GM21717 (cell line): Measurements from ENCODE around the gene PLXDC2.

ENCODE experiments used
- ATAC-seq: cut with Tn5 transposase; IDR thresholded peaks from one replicate; pipeline ENCODE4 v1.9.1; 2021; ENCODE audit warnings: mild to moderate bottlenecking, moderate library complexity; ENCODE audit not compliant: unreplicated experiment

The PLXDC2 gene

DNA sequence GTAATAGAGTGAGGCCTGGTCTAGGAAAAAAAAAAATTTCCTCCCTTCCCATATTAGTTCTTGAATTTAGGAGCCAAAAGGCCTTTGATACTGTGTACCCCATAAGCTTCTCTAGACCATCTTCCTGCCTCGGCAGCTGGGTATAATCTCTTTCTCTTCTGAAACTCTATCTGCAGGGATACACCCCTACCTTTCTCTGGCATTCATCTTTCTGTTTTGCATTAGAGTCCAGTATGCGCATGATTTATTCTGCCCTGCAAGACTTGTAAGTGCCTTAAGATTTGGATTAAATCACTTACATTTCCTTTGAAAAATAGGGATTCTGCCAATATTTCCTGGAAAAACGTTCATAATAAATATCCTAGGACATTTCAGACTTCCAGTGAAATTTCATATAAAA, 431.2 kb downstream of the PLXDC2 start:
- ATAC-seq = no peak

DNA sequence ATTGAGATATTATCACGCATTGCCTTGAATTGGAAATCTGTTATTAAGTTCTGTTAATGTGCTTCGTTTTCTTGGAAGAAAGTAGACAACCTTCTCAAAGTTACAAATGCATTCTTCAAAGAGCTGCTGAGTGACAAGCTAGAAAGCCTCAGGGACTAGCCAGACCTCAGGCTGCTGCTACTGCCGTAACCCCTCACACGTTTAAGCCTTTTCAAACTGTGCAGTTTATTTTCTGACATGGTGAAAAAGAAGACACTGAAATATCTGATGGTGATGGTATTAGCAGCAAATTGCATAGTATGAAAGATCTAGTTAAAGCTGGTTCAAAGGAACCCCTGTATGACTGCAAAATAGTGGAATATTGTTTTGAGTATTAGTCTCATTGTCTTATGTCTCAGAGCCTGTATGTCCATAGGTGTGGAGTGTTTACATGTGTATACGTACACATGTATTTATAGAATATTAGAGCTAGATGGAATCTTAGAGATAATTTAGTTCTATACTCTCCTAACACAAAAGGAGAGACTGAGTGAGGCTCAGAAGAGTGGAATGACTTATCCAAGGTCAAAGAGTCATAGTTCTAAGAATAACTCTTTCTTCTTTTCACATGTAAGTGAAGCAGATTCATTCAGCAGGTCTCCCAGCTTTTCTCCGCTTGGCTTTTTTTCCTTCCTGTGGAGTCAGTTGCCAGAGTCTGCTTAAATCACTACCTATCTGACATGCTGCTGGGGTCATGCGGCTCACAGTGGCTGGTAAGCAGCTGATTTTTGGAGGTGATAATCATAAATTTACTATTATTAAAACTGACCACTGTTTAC, 431.9 kb downstream of the PLXDC2 start:
- no peak for ATAC-seq

DNA sequence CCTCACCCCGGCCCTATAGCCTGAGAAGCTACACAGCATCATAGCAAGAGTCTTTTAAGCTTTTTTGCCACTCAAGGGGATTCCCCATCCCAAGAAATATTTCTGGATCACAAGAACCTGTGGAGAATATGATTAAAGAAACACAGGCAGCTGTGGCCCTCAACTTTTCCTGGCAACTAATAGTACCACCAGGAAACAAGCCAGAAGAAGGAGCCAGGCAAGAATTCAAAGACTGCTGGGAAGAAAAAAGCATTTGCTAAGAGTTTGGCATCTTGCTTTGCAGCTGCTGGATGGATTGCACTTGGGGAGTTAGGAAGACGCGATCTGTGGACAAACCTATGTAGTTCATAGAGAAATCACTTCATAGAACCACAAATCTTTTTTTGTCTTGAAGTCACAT, 437.8 kb downstream of the PLXDC2 start:
- no peak for ATAC-seq

DNA sequence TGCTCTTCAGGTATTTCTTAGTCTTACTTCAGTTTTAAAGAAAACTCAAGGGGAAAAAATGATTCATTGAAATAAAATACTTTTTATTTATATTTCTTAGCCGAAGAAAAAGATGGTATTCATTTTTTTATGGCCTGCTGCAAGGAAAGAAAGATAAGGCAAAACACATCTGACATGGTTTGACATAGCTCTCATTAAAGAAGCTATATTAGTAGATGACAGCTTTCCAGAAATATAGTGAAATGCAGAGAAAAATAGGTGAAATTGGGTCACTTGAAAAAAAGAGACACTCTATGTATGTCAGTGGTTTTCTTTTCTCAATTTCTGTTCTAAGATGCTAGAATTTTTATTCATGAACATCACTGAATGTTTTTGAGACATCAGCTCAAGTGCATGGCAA, 438.3 kb downstream of the PLXDC2 start:
- ATAC-seq = no peak

DNA sequence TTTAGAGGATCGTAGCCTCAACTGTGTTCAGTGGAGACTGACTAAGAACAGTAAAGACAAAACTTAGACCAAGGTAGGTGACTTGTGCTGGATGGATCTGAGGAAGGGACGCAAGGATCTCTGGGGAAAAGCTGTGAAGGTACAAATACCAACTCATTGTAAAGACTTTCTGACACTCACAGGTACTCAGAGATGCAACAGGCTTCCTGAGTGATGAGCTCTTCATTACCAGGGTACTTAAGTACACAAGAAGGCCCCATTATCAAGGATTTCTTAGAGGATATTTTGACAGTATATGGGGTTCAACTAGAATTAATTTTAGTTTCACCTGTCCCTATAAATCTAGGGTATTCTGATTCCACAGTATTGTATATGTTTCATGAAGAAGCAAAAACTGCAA, 440.7 kb downstream of the PLXDC2 start:
- ATAC-seq = no peak

DNA sequence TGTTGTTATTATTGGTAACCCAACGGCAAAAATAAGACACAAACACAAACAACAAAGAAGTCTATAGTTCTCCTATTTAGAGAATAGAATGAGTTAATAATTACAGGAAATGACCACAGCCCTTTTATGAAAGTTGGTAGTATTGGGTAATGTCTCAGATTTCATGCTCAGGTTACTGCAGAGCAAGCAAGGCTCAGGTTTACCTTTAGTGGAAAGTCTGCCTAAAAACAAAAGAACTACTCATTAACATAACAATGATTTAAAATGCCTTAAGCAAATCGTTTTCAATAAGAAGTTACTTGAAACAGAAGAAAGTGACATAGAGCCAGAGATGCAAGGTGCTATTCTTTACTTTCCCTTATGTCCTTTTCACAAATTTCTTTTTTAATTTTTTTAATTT, 441.2 kb downstream of the PLXDC2 start:
- no peak for ATAC-seq

DNA sequence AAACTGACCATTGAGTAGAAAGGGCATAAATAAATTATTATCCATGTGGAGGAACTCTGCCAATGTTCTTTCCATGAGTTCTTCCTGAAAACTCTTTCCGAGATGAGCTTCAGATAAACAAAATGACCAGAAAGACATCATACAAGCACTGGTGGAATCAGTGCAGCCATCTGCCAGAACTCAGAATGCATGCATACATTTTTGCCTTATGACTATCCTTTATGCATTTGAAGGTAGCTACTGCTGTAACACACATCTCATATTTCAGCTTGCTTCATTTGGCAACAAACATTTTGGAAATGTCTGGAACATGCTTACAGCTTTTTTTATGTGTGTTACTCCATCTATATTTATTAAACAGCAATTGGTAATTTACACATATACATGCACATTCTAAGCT, 448.9 kb downstream of the PLXDC2 start:
- no peak for ATAC-seq

DNA sequence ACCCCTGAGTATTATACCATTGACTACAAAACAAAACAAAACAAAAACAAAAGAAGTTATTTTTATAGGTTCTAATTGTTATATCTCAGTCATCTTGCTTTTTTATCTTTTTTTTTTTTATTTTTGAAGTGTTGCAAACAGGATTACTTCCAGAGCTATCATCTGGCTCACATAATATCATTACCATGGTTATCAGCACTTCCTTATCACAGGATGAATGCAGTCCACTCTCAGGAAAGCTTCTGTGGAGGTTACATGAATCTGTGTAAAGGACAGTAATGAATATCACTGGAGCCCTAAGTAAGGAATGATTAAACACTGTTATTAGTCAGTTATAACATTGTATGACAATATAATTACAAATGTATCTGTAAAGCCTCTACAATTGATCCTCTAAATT, 451.5 kb downstream of the PLXDC2 start:
- no peak for ATAC-seq

DNA sequence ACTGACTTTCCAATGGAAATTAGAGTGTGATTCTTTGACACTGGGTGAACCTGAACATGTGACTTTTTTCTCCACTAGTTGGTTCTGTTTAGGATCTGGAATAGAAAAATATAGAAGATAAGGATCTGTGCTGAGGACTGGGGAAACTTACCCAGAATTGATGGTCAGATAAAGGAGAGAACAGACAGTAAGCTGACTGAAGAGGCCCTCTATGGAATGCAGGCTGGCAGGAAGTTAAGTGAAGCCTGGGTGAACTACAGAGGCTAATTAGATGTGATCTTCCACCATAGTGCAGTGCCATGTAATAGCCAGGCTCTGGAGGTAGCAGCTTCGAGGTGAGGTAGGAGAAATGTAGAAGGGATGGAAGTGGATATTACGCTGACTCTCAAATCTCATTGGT, 455.3 kb downstream of the PLXDC2 start:
- no peak for ATAC-seq

DNA sequence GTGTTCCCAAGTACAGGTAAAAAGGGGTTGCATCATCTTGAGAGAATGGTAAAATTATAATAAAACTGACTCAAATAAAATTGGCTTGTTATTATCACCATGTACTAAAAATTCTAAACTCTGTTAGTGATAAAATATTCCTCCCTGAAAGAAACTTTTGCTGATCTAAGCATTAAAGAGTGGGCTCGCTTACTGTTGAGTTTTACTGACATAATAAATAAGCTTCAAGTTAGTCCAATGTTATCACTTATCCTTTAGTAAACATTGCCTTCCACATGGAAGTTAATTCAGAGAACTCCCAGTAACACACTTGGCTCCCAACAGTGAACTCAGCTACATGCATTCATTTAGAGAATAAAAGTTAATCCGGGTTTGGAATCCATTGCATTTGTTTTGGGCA, 456.4 kb downstream of the PLXDC2 start:
- ATAC-seq = no peak

DNA sequence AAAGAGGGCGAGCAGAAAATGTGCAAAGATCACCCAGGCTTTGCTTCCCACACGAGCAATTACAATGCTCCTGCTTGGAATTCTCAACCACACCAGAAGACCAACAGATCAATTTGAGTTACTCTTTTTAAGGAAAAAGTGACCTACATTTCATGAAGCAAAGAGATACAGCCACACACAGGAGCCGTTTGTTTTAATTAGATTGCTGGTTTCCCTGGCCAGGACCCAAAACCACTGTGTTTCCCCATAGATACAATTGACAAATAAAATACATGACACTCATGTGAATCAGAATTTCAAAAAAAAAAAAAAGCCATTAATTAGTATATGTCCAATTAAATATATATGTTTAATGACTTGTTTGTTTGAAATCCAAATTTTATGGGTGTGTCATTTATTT, 458.3 kb downstream of the PLXDC2 start:
- no peak for ATAC-seq

DNA sequence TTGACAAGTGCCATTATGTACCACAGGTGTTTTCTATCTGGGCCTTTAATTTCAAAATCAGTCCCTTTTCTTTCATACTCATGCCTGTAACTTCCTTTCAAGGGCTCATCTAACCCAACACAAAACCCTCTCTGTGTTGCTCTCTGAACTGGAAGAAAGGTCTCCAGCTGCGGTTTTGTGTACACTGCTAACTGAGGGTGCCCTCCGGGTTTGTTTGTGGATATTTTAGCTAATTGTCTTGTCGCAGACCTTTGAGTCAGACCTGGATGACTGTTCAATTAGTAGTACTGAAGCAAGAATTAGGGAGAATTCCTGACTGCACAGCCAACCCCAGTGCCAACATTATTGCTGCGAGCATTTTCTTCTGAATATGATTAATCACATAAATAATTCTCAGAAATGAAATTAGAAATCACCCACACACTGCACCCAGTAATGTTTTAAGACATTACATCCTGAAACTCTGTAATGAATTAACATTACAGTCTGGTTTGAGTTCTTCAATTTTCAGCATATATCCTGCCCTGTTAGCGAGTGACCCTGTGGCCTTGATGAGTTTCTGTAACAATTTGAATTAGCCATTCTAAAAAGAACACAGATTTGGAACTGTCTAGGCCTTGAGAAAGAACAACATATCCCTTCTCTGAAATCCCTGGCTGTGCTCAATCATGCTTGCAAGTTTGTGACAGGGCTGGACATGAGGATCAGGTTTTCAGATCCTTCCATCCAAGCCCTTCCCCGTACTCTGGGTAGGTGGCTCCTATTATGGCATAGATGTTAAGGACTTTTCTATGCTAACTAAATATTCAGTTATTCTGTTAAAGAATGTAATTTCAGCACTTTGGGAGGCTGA, 460.1 kb downstream of the PLXDC2 start:
- no peak for ATAC-seq

DNA sequence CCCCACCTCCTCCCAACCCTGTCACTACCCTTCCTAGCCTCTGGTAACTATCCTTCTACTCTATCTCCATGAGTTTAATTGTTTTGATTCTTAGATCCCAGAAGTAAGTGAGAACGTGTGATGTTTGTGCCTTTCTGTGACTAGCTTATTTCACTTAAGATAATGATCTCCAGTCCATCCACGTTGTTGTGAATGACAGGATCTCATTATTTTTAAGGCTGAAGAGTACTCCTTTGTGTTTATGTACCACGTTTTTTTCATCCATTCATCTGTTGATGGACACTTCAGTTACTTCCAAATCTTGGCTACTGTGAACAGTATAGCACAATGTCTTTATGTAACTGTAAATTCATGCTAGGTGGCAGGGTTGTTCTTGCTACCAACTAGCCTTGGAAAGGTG, 461.6 kb downstream of the PLXDC2 start:
- no peak for ATAC-seq

DNA sequence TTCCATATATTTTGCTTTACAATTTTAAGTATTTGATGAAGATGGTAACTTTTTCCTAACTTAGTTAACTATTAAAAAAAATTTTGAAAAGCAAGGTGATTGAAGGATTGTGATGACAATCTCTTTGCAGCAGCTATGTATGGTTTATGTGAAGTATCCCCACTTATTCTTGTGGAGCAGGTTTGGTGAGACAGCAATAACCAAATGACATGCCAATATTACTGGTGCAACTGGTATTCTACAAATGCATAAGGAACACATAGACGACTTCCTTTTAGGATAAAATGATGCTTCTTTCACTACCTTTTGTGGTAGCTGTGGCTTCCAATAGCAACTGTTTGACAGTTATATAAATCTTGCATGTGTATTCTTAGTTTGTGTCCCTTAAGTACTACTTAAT, 465.3 kb downstream of the PLXDC2 start:
- no peak for ATAC-seq

DNA sequence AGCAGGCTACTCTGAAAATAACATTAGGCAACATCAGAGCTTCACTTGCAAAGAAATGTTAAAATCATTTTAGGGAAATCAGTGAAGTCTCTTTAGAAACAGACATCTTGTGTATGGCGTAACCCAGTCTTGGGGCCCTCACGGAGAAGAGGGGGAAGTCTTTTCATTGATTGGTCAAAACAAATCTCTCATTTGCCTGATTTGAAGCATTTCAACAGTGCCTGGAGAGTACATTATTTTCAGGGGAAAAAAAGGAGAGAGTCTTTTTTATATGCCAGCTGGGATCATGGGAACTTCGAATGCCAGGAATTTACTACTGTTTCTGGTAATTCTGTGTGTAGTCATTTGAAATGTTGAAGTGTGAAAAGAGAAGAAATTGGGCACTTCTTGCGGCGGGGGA, 471.4 kb downstream of the PLXDC2 start:
- no peak for ATAC-seq

DNA sequence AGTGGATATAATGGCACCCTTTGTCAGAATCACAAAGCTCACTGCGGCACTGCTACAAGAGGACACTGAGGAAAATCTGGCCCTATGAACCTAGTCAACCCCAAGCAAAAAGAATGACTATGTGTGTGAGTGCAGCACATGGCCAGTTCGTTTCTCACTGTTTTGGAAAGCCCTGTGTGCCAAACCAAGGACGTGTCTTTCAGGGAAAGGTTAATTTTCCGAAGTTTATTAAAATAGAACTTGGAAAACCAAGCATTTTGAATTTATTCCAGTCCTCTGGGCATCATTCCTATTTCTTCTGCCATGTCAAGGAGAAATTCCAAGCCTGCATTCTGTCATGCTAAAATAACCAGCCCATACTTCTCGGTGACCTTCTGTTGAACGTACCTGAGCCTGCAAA, 471.8 kb downstream of the PLXDC2 start:
- ATAC-seq = no peak

DNA sequence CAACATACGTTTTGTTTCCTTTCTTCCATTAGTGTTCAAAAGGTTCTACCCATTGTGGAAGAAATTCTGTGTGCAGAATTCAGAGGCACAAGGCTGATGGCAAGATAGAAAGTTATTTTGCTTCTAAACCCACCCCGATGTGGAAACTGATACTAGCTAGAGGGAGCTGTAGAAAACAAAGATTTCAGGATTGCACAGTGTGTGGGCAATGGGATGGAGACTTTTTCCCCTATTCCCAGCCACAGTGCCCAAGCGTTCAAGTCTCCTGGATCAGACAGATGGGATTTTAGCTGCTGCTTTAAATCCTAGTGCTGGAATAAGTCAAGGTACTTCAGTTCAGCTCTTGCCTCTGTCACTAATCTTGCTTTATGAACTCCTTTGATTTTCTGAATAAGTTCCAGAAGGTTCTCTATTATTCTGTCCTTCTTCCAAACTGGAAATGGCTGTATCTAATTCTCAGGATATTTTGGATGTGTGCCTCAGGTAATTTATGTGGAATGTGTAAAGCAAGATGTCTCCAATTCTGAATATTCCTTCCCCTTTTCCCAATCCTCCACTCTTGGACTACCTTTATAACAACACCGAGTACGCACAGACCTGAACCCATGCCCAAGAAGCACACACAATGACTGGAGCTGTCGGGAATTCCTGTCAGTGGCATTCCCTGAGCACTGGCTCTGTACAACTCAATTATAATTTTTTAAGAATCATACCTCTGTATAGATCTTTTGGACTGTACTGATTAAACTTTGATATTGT, 473.0 kb downstream of the PLXDC2 start:
- no peak for ATAC-seq

DNA sequence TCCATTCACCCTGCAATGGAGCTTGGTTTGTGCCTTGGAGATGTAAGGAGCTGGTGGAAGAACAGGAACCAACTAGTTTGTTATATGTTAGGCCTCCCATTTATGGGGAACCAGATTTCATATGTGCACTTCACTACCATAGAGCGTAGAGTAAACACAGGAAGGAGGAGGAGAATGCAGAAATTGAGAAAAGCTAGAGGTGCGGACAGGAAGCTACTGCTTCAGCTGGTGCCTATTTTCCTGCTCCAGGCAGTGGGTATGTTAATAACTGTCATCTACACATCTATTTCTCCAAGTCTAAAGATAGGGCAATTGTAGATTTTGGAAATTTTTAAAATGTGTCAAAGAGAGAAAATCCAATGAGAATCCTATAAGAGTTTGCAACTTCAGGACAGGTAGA, 482.2 kb downstream of the PLXDC2 start:
- no peak for ATAC-seq

DNA sequence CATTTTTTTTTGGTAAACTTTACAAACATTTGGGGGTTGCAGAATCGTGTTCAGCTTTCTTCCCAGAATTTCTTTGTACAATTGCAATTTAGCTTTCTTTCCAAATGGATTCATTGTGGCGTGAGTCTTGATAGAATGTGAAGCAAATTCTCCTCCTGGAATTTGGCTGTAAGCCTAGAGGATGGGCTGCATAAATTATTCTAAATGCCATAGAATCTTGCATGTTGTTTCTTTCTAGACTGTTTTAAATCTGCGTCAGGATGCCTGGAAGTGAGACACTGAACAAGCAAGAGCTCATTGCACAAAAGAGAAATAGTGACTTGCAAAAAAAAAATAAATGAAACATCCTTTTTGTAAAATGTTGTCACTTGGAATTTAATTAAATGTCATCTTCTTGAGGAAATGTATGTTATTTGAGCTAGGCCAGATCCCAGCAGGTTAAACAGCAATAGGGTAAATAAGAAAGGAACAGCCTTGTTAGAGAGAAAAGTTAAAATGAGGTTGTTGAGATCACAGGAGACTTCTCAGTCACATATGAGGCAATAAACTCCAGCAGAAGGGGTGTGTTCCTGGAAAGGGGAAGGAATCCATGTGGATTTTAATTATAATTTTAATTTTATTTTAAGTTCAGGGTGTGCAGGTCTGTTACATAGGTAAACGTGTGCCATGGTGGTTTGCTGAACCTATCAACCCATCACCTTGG, 483.0 kb downstream of the PLXDC2 start:
- no peak for ATAC-seq

DNA sequence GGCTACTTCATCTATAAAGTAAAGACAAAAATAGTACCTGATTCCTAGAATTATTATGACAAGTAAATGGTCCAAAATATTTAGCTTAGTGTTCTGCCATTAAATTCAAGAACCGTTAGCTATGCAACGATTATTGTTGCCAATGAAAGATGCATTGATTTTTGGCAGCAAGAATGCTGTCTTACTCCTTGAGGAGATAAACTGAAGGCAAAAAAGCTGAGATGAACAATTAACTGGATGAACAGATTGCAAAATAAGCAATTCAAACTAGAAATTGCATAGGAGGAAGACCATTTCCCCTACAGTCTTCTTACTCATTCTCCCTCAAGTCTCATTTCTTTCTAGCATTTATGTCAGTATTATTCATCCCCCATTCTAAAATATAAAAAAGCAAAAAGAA, 484.5 kb downstream of the PLXDC2 start:
- no peak for ATAC-seq

DNA sequence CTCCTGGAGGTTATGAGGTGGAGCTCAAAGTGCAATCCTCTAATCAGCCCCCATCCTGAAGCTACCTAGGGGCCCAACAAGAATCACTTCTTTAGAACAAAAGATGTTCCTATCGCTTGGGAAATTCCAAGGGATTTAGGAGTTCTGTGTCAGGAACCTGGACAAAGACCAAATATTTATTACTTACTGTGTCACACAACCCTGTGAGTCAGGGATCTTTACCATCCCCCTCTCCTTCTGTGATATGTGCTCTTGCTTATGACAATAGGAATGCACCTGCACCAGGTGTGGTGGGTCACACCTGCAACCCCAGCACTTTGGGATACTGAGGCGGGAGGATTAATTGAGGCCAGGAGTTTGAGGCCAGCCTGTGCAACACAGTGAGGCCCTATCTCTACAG, 485.8 kb downstream of the PLXDC2 start:
- ATAC-seq = no peak
